ENCODE data around the gene VGLL4.

VGLL4 gene

DNA sequence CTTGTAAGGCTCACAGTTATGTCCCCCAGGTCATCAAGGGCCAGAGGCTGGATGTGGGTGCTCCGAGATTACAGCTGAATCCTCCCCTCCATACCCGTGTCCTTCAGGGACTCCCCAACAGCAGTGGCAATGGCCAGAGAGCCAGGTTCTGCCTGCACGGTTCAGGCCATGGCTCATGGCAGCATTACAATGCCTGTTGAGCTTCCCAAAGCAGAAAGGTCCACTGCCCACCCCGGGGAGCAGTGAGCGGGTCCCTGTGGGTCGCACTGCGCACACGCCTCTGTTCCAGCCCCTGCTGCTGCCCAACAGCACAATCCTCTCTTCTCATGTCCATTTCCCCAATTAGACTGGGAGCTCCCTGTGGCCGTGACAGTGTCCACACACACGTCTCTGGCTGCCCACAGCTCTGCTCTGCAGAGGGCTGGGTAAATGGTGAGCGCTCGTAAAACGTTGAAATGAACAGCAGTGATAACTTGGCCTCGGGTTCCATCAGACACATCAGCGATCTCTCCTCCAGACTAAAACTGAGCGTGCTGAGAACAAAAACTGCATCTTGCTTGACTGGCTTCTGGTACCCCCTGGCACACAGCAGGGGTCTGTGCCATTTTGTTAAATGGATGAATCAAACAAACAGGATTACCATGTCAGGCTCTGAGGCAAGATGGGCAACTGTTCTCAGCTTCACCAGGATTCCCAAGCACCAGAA is 80.4 kb downstream of the VGLL4 start:
- DNase-seq, result no peak

DNA sequence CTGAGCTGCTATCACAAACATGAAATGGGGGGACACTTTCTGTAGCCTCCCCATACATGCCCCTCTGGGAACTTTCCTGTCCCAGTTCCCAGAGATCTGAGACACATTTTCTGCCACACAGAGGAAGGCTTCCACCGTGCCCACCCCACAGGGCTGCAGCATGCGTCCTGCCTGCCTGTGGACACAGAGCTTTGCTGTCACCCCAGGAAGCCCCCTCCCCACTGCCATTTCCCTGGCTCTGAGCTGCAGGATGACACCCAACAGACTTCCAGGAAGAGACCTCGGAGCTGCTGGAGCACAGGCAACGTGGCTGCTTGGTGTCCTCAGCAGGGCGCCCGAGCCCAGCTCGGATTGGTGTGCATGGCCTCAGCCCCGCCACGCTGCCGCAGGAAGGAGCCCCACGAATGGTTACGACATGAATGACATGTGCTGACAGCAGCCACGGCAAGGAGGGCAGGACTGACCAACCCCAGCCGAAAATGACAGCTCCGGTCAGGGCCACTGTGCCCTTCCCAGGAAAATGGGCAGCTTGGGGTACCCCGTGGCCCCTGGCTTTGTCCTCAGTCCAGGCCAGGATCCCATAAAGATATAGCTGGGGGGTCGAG is 81.3 kb downstream of the VGLL4 start:
- no peak for DNase-seq

DNA sequence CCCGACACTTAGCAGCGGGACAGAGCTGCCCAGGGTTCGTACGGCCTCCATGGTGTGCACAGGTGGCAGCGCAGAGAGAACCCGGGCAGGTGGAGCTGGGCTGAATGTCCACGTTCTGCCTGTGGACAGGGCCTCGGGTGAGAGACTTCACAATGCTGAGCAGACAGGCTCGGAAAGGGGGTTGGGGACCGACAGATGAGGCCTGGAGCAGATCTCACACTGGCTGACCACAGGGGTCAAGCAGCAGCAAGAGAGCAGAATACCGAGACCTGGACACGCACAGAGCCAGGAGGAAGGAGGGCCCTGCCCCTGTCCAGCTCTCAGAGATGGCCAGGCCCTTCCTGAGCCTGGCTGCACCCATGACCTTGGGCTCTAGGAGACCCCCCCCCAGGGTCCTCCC is 83.0 kb downstream of the VGLL4 start:
- no peak for DNase-seq

DNA sequence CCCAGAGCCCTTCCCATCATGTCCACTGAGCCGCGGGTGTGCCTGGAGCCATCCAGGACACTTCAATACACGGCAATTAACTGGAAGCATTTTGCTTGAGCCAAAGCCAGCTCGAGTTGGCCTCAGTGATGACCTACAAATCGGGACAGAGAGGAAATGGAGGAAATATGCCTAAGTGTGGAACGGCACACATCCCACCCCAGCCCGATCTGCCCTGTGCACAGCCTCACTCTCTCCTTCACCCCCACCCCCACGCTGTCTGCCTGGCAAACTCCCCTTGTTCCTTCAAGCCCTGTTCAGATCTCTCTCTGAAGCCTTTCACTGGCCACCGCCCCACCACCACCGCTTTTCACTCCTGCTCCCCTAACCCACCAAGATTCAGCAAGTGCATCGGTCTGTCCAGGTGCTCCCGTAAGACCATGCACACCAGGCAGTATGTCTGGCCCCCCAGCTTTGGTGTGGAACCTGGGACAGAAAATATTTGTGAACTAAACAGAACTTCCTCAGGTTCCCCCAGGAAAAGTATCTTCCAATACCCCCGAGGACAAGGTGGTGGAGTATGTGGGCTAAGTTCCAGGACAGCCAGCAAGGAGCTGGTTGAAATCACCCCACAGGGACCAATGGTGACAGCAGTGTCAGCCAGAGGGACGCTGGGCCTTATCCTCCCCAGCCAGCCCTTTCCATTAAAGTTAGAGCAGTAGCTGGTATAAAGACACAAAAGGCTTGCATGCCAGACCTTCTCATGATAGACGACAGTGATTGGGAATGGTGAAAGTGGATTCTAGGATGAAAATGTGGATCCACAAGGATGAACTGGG is 83.7 kb downstream of the VGLL4 start:
- no peak for DNase-seq

DNA sequence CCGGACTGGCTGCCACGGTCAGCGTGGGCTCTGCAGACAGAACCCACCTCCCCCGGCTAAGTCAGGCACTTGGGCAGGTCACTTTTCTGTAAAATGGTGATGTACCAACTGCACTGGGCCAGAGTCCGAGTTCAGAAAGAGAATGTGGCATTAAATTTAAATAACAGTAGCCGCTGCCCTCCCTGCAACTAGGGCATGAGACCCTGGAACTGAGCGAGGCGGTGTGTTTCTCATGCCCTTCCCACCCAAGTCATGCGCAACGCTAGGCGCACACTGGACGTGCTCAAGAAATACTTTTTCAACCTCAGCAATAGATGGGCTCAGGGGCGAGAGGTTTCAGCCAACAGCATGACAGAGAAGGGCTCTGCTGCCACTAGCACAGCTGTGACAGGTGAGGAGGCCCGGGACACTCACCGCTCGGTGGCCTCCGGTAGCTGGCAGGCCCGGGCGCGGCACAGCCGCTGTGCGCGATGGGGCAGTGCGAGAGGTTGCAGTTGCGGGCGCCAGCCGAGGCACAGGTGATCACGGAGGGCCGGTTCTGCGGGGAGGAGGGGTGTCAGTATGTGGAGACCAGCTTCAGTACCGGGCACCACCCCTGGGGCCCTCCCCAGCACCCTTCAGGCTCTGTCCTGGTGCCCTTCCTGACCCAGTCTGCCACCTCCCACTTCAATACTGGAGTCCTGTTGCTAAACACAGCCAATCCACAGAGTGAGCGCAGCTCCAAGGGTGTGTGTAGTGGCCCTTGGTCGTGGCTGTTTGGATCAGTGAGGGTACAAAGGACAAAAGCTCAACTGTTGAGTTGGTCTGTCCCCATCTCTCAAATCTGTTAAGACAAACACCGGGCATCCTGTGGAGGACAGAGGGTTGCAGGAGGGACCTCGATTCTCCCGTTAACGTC is 84.5 kb downstream of the VGLL4 start:
- DNase-seq, result no peak

DNA sequence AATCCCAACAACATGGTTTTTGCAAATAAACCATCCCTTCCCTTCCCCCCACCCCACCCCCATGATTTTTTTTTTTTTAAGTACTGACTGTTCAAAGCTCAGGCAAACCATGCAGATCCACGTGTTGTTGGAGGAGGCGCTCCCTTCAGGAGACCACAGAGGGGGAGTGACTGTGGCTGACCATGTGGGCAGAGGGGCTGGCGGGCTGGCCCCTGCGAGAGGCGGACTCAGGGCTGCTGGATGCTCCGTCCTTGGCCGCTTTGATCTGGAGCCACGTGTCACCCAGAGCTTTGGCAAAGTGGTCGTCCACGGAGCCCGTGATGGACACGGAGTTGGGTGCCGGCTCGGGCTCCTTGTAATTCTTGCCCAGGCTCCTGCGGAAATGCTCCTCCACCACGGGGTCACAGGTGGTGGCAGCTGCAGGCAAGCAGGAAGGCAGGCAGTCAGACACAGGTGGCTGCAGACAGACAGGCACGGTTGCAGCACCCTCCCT is 85.3 kb downstream of the VGLL4 start:
- DNase-seq, result no peak

DNA sequence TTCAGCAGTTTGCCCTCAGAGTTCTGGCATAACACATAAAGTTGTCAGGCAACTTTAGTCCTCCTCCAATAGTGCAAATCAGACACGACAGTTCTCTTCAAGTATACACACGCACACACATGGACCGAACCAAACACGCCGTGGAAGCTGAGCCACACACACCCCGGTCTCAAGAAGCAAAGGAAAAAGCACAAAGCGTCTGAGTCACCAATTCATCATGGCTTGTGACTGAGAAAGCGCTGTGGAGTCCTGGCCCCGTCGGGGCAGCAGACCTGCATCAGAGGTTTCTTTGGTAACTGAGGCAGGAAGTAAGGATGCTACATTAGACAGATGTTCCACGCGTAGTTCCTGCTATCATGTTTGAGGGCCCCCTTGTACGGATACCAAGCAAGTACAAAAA is 85.7 kb downstream of the VGLL4 start:
- no peak for DNase-seq

DNA sequence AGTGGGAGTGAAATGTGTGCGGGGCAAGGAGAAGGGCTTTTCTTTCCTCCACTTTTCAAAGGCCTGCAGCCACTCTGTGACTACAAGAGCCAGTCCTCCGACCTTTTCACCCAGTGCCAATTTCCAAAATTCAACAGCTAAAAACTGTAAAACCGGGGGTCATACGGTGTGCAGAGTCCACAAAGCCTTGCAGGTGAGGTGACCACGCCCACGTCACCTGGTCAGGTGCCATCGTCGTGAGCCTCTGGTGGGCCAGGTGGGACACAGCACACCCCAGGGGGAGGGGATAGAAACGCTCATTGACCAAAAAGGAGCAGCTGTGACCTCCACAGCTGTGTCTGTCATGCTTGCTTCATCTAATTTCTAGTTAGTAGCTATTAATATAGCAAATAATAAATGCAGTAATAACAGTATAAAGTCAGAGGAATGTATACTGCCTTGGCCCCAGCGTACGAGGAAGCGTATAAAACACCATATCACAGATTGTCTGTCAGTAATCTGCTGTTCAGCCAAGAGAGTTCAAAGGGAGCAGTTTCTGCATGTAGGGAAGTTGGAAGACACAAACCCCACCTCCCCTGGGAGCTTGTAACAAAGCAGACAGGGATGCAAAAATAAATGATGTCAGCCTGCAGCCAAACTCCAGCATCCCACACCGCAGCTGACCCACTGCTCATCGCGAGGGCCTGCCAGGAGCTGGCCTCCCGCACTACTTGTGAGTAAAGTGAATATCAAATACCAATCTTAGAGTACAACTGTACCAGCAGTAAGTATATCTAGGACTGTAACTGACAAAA is 86.7 kb downstream of the VGLL4 start:
- peak; percentile 78 for DNase-seq

DNA sequence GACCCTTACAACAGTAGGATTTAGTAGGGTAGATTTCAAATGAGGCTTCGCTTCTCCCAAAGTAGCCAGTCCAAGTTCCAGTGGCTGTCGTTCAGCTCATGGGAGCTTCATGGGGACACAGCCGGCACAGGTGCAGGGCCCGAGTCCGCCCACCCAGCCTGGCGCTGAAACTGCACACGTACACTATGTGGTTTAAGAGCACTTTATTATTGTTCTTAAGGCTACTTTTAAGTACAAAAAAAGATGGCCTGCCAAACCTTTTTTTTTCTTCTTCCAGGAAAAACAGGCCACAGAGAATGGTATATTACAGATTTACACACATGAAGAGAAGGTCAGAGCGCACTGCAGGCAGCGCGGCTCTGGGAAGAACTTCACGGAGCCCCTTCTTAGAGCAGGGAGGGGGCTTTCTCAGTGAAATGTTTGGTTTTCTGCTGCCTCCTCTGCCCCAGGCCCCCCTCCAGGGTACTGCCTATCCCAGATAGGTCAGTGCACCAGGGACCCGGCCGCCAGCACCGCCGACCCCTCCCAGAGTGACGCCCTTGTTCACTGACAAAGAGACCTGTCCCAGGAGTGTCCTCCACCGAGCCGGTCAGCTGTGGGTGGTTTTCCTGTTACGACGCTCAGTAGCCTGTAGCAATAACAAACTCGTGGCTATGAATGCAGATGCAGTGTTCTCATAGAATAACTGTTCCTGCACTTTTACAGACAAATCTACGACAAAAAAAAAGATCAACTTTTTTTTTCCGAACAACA is 87.7 kb downstream of the VGLL4 start:
- DNase-seq, result no peak

DNA sequence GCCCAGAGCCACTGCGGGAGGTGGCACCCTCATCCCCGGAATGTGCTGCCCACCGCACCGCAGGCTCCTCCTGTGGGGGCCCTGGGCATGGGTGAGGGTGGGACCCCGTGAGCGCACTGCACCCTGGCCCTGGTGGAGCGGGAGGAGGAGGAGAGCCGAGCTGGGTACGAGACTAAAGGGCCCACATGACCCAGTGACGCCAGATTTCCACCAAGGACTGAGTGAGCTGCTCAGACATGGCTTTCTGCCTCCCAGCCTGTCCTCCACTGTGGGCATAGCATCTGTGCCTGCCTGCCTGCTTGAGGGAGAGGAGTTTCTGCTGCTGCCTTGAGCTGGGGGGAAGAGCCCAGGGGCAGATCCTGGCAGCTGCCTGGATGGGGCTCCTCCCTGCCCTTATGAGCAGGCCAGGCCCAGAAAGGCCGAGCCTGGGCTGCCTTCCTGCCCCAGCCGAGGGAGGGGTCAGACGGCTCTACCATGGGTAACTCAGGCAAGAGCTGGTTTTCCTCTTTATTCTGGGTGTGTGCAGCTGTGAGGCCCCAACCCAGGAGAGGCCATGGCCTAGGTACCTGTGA is 88.4 kb downstream of the VGLL4 start:
- no peak for DNase-seq

DNA sequence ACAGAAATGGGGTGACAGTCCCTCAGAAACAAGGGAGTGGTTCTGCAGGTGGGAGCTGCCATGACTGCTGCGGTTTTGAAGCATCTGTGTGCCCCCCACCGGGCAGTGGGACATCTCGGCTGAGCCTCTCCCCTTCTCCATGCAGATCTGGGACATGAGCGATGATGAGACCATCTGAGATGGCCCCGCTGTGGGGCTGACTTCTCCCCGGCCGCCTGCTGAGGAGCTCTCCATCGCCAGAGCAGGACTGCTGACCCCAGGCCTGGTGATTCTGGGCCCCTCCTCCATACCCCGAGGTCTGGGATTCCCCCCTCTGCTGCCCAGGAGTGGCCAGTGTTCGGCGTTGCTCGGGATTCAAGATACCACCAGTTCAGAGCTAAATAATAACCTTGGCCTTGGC is 89.0 kb downstream of the VGLL4 start:
- DNase-seq, result no peak

DNA sequence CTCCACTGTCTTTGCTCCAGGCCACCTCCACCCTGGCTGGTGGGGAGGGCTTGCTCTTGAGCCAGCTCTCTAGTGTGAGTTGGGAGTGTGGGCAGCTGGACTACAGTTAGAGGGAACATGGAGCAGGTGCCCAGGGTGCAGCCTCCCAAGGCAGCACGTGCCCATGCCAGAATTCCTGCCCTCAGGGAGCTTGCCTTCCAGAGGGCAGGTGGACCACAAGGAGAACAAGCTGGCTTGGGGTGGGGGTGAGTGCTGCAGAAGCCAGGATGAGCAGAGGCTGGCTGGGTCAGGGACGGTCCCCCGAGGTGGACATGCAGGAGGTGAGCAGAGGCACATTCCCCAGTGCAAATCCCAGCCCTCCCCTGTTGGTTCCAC is 89.5 kb downstream of the VGLL4 start:
- no peak for DNase-seq

DNA sequence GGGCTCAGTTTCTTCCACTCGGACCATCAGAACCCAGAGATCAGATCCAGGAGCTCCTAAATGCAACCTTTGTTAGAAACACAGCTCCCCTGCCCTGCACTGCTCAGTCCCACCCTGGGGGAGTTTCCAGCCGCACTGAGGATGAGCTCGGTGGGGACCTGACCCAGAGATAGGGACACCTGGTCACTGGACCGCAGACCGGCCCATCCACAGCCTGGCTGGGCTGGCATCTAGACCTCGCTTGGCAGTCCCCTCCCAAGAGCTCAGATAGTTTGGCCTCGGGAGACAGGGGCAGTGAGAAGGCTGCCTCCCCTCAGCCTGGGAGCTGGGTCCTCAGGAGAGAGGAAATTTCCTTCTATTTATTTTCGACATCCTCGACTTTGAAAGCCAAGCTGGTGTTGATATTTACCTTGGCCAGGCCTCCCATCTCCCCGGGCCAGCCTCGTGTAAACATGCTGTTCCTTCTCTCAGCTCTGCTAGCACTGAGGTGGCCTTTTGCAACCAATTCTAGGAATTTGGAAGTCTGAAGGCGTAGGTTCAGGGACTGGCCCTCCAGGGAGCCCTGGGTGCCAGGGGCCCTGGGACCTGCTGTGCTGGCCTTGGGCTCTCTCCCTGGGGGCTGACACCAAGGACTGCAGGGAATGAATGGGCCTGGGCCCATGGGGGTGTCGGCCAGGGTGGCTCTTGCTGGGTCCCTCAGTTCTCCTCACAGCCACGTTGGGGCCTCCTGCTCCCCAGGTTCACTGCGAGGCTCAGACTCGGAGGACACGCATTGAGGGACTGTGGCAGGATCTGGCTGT is 90.1 kb downstream of the VGLL4 start:
- no peak for DNase-seq

DNA sequence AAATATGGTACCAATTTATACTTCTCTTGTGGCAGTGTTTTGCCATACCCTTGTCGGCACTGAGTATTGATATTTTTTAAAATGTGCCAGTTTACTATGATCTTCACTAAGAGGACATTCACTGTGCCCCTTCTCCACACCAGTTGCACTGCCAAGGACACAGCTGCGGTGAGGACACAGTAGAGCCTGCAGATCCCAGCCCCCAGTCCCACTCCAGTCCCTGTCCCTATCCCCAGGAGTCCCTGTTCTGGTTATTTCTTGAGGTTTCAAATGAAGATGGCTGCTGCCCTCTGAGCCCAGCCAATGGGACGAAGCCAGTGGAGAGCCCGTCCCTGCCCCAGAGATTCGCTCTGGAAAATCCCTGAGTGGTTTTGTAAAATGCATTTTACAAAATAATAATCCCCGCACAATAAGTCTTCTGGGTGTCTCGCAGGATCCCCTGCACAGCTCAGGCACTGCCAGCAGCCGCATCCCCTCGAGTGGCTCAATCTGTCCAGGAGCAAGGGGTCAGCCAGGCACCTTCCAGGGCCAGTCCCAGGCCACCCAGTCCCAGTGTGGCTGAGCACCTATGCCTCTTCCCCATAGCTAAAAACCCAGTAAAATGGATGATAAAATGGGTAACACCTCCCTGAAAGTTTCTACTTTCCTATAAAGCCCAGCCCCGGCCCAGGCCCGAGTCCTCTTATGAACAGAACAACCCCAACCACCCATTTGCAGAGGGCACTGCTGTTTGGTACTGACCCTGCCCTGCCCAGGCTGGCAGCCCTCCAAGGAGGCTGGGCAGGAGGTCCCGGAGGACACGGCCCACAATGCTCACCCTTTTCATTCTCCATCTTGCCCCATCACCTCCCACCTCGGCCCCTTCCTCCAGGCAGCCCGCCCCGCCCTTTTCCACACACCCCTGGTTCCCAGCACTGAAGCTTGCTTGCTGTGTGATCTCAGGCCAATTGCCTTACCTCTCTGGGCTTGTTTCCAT is 91.1 kb downstream of the VGLL4 start:
- DNase-seq, result no peak

DNA sequence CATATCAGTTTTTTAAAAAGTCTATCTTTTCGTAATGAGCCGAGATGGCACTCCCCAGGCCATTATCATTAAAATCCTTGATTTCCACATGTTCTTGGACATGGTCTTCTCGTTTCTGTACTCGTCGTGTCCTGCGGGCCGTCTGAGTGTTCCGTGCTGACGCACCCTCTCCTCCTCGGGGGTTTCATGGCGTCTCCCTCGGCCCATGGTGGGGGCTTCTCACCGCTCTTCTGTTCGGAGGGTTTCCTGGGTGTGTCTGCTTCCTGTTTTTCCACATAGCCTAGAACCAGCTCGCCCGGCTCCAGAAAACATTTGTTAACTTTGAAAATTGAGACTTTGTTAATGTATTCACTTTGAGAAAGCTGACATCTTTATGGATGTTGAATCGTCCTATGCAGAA is 92.7 kb downstream of the VGLL4 start:
- DNase-seq, result no peak

DNA sequence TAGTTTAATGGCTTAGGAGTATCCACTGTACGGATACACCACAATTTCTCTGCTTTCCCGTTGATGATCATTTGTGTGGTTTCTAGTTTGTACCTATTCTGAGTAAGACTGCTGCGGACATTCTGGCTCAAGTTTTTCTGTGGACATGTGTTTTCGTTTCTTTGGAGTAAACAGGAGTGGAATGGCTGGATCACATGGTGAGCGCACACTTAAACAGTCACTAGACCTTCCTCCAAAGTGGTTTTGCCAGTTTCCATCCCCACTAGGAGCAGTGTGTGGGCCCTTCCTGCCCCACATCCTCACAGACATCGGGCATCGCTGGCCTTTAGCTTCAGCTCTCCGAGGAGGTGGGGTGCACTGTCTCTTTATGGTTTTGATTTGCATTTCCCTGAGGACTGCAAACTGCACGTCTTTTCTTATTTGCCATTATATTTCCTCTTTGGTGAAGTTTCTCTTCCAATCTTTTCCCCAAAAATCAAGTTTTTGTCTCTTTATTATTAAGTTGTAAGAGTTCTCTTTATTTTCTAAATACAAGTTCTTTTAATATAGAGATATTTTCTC is 94.1 kb downstream of the VGLL4 start:
- no peak for DNase-seq

DNA sequence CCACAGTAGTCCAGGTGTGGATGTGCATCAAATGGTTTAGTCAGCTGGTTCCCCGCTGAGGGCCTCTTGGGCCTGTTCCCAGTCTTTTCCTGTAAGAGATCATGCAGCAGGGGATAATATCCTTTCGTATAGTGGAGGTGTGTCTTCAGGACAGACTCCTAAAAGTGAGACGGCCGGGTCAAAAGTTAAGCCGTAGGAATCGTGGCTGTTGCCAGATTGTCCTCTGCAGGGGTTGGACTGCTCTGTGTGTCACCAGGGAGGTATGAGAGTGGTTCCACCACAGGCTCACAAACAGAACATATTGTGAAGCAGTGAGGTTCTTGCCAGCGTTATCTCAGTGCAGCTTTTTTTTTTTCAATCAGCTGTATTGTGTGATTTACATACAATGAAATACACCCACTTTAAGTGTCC is 95.0 kb downstream of the VGLL4 start:
- DNase-seq, result no peak

DNA sequence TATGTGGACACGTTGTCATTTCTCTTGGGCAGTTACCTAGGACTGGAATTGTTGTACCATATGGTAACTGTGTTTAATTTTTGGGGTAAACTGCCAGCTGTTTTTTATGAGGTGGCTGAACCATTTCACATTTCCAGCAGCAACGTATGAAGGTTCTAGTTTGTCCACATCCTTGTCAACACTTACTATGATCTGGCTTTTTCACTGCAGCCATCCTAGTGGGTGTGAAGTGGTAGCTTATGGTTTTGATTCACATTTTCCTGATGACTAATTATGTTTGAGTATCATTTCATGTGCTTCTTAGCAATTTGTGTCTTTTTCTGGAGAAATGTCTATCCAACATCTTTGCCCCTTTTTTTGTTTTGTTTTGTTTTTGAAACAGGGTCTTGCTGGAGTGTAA is 96.2 kb downstream of the VGLL4 start:
- no peak for DNase-seq

Measured in eye (tissue), 1 donor.